HepG2 (cell line): ENCODE measurements around the gene RANBP17. TPM values are rescaled to one million over a fixed set of nuclear protein-coding genes. Genes with fewer than 3 reads are reported as not detected.

Experiments used
- ATAC-seq: fragments of 200-7000 bp; cut with Tn5 transposase; 3 replicates; pipeline ENCODE4 v1.9.1; 2020; ENCODE audit warnings: mild to moderate bottlenecking, moderate library complexity
- BruUV-seq: library from RNA; stranded (reverse); fragments of 400-500 nt; replicated peaks from 2 replicates; lab custom pipeline; 2021; lab: Mats Ljungman, UMichigan
- CTCF ChIA-PET: fragments of 300-600 bp; formaldehyde crosslinking; extraction: SDS; loops from one replicate; lab custom pipeline; 2021; ENCODE audit warnings: low total read pairs, inconsistent platforms, low intra/inter-chr PET ratio; lab: Yijun Ruan, JAX
- POLR2A ChIA-PET: fragments of 350-600 bp; sonication (Branson Sonifier 250); formaldehyde crosslinking; loops from one replicate; lab custom pipeline; 2020; ENCODE audit warnings: antibody characterized with exemption, inconsistent platforms; lab: Yijun Ruan, JAX
- DNase-seq: peaks from one replicate; pipeline ENCODE4 v3.0.0-alpha.2; 2015; ENCODE audit warnings: low spot score
- FAIRE-seq: peaks from 3 replicates; lab custom pipeline; 2011; peaks lifted over from hg19 to GRCh38; lab: Jason Lieb, UNC
- H2AFZ ChIP-seq: one replicate; pipeline ENCODE4 v1.6.1; 2011; ENCODE audit warnings: low read length, inconsistent platforms
- H3K27ac ChIP-seq: fragments of 300-600 bp; 3 replicates; pipeline ENCODE4 v1.8.0; 2011; ENCODE audit warnings: mixed run types, mild to moderate bottlenecking, mixed read lengths, low read length, inconsistent platforms; ENCODE audit not compliant: insufficient read depth; ENCODE audit errors: extremely low read length
- H3K27me3 ChIP-seq, 2 experiments: fragments of 200-600 bp in 1 of 2; 2 replicates in 1 of 2; 3 replicates in 1 of 2; pipeline versions ENCODE4 v1.6.0 to v1.8.0; 2011; ENCODE audit warnings: low read length in 2 of 2, mild to moderate bottlenecking in 2 of 2, moderate library complexity in 2 of 2, inconsistent platforms in 1 of 2; ENCODE audit not compliant: insufficient read depth in 2 of 2, control insufficient read depth in 1 of 2
- H3K36me3 ChIP-seq, 2 experiments: fragments of 200-600 bp in 1 of 2; replicated peaks in 1 of 2; 2 replicates in 1 of 2; 3 replicates in 1 of 2; pipeline versions ENCODE4 v1.5.1 to v1.8.0; 2011; ENCODE audit warnings: low read length in 2 of 2, inconsistent platforms in 1 of 2; ENCODE audit not compliant: insufficient read depth in 2 of 2, control insufficient read depth in 1 of 2
- H3K4me1 ChIP-seq: 2 replicates; pipeline ENCODE4 v1.5.1; 2012; ENCODE audit warnings: low read length, inconsistent platforms; ENCODE audit not compliant: insufficient read depth
- H3K4me2 ChIP-seq: 2 replicates; pipeline ENCODE4 v1.6.0; 2011; ENCODE audit warnings: low read depth, low read length, inconsistent platforms
- H3K4me3 ChIP-seq, 3 experiments: fragments of 200-600 bp in 1 of 3; sonication (generic), shearing (Covaris generic) in 1 of 3; replicated peaks in 1 of 3; 2 replicates each; pipeline ENCODE4 v1.5.1; 2011 to 2016; ENCODE audit warnings: low read length in 3 of 3, inconsistent platforms in 2 of 3, low read depth in 2 of 3, mild to moderate bottlenecking in 2 of 3, control low read depth in 1 of 3, mixed read lengths in 1 of 3; ENCODE audit not compliant: insufficient read depth in 1 of 3
- H3K79me2 ChIP-seq: one replicate; pipeline ENCODE4 v1.6.1; 2011; ENCODE audit warnings: low read length, inconsistent platforms; ENCODE audit not compliant: insufficient read depth
- H3K9ac ChIP-seq: 2 replicates; pipeline ENCODE4 v1.6.0; 2011; ENCODE audit warnings: mild to moderate bottlenecking, low read depth, low read length, inconsistent platforms; ENCODE audit not compliant: insufficient read depth
- H3K9me3 ChIP-seq: 2 replicates; pipeline ENCODE4 v1.5.1; 2012; ENCODE audit warnings: mild to moderate bottlenecking, low read length
- H4K20me1 ChIP-seq: 2 replicates; pipeline ENCODE4 v1.6.0; 2011; ENCODE audit warnings: inconsistent platforms, mild to moderate bottlenecking, low read length, moderate library complexity; ENCODE audit not compliant: insufficient read depth
- ARID4A ChIP-seq: sonication (generic); formaldehyde crosslinking; IDR thresholded peaks from 2 replicates; pipeline ENCODE4 v1.5.0; 2020; ENCODE audit warnings: mild to moderate bottlenecking, missing genetic modification reagents, borderline replicate concordance
- CAMTA2 ChIP-seq: sonication (generic); formaldehyde crosslinking; IDR thresholded peaks from 2 replicates; pipeline ENCODE4 v1.4.0; 2020; ENCODE audit warnings: mild to moderate bottlenecking, missing genetic modification reagents, borderline replicate concordance
- CREB1 ChIP-seq, 2 experiments: fragments of 450-650 bp in 1 of 2; IDR thresholded peaks; 2 replicates each; pipeline ENCODE4 v1.6.1; 2016 to 2017; ENCODE audit warnings: control low read depth in 1 of 2, mild to moderate bottlenecking in 1 of 2, missing compliant biosample characterization in 1 of 2, missing genetic modification characterization in 1 of 2
- CTCF ChIP-seq: sonication (generic); formaldehyde crosslinking; IDR thresholded peaks from 2 replicates; pipeline ENCODE4 v1.5.0; 2020; ENCODE audit warnings: mild to moderate bottlenecking, missing genetic modification reagents, moderate library complexity
- HNRNPL ChIP-seq: fragments of 200-400 bp; formaldehyde crosslinking; IDR thresholded peaks from 2 replicates; pipeline ENCODE4 v1.6.1; 2017; ENCODE audit warnings: mild to moderate bottlenecking, low read depth, low read length
- IRF1 ChIP-seq: sonication (generic); formaldehyde crosslinking; IDR thresholded peaks from 2 replicates; pipeline ENCODE4 v1.4.0; 2020; ENCODE audit warnings: low read depth, mild to moderate bottlenecking, missing genetic modification reagents
- MED8 ChIP-seq: sonication (generic); formaldehyde crosslinking; IDR thresholded peaks from 2 replicates; pipeline ENCODE4 v1.8.1; 2023; ENCODE audit warnings: mild to moderate bottlenecking, missing genetic modification reagents; ENCODE audit not compliant: insufficient replicate concordance
- PTBP1 ChIP-seq: fragments of 200-400 bp; formaldehyde crosslinking; IDR thresholded peaks from 2 replicates; pipeline ENCODE4 v1.6.1; 2018; ENCODE audit warnings: low read length, low read depth; ENCODE audit not compliant: poor library complexity, severe bottlenecking
- REL ChIP-seq: sonication (generic); formaldehyde crosslinking; conservative IDR thresholded peaks from 2 replicates; pipeline ENCODE4 v1.8.0; 2022; ENCODE audit warnings: mild to moderate bottlenecking, missing genetic modification reagents, moderate library complexity
- SALL2 ChIP-seq: sonication (generic); formaldehyde crosslinking; IDR thresholded peaks from 2 replicates; pipeline ENCODE4 v1.8.1; 2023; ENCODE audit warnings: mild to moderate bottlenecking, missing genetic modification reagents, inconsistent platforms
- SAP130 ChIP-seq: IDR thresholded peaks from 2 replicates; pipeline ENCODE4 v1.6.1; 2016; ENCODE audit warnings: low read depth
- SMAD9 ChIP-seq: sonication (generic); formaldehyde crosslinking; IDR thresholded peaks from 2 replicates; pipeline ENCODE4 v1.5.1; 2020; ENCODE audit warnings: mild to moderate bottlenecking, missing genetic modification reagents
- SMC3 ChIP-seq: IDR thresholded peaks from 2 replicates; pipeline ENCODE4 v1.6.1; 2011; ENCODE audit warnings: low read length, improper control_type of control experiment
- ZFY ChIP-seq: sonication (generic); formaldehyde crosslinking; IDR thresholded peaks from 2 replicates; pipeline ENCODE4 v1.4.0; 2020; ENCODE audit warnings: missing genetic modification reagents
- ZKSCAN5 ChIP-seq: sonication (generic); formaldehyde crosslinking; IDR thresholded peaks from 2 replicates; pipeline ENCODE4 v1.5.1; 2020; ENCODE audit warnings: mild to moderate bottlenecking, missing genetic modification reagents
- ZMAT3 ChIP-seq: sonication (generic); formaldehyde crosslinking; conservative IDR thresholded peaks from 2 replicates; pipeline ENCODE4 v1.7.0; 2021; ENCODE audit warnings: missing genetic modification reagents
- WGBS: methylation state at CpG from one replicate; pipeline ENCODE4 v1.1.6; 2017; ENCODE audit warnings: low lambda C conversion rate; 5-methylcytosine and 5-hydroxymethylcytosine counted together
- in situ Hi-C: cut with HindIII; loops from 2 replicates; pipeline ENCODE4 v1.10.0; 2017; ENCODE audit warnings: low pct_unique_long_range_greater_than_20kb; ENCODE audit not compliant: extremely low pct_ligation_motif_present
- intact Hi-C: fragments of 100-400 bp; cut with micrococcal nuclease; formaldehyde crosslinking; loops from one replicate; pipeline ENCODE4 v1.10.0; 2022; ENCODE audit not compliant: unreplicated experiment
- polyA plus RNA-seq, 8 experiments: library from polyadenylated mRNA; depleted of rRNA in 3 of 8; stranded (reverse) in 7 of 8; unstranded in 1 of 8; fragments of >200 nt; fragmentation: Illumina TruSeq in 4 of 8; extraction: Trizol in 4 of 8; gene quantifications; 2 replicates each; pipeline versions ENCODE4 v1.2.1 to v1.2.3, GENCODE V29; 2011 to 2016; ENCODE audit warnings: low read depth in 4 of 8, missing spikeins in 1 of 8, mixed read lengths in 1 of 8; ENCODE audit not compliant: insufficient read depth in 1 of 8
- total RNA-seq, 5 experiments: library from RNA; depleted of rRNA; stranded (reverse); fragments of >200 nt; fragmentation: Illumina TruSeq; extraction: Trizol; gene quantifications; 2 replicates each; pipeline ENCODE4 v1.2.3, GENCODE V29; 2016; ENCODE audit warnings: low read depth in 1 of 5

Gene RANBP17
- total and polyA plus RNA-seq, 2 of the 13 experiments (the other 11 are each of a cell fraction or from before 2014, with no cell fraction given) = not detected

GRCh38 chr5:171116719-171117118 lies 254.9 kb downstream of the RANBP17 start (continued):
- TF ChIP-seq IRF1 (no peak), PTBP1 (no peak), ZMAT3 (no peak), ZKSCAN5 (CRISPR knock-in tag) (no peak), CTCF (CRISPR knock-in tag) (no peak), ZFY (CRISPR knock-in tag) (no peak)
- TF ChIP-seq, all 625 proteins: peak for 0

GRCh38 chr5:171120986-171121622 lies 259.3 kb downstream of the RANBP17 start:
- 10% methylated on average over 6 of the region's 15 CpGs for whole genome bisulfite sequencing
- Histone ChIP-seq H3K9ac (no peak overlapping the region), H3K4me3 (no peak overlapping the region), H4K20me1 (no peaks in the 10 kb centered on the region), H3K27me3 (no peaks in the 10 kb centered on the region; a peak in 1 of 5 replicates), H3K79me2 (no peaks in the 10 kb centered on the region), H2AFZ (no peak overlapping the region), H3K4me1 (no peaks in the 10 kb centered on the region), H3K36me3 (no peaks in the 10 kb centered on the region), H3K4me2 (no peak overlapping the region), H3K9me3 (no peaks in the 10 kb centered on the region), H3K27ac (no peak overlapping the region)
- POLR2A ChIA-PET = no interaction called here
- intact Hi-C loops (no loop called here), in situ Hi-C loops (no loop called here)
- DNase-seq (no peak), FAIRE-seq (no peak), ATAC-seq (no peak)
- CTCF ChIA-PET = no interaction called here
- BruUV-seq = no TSS peak
- TF ChIP-seq SAP130 (CRISPR knock-in tag) = no peak
- no peak for TF ChIP-seq ARID4A (CRISPR knock-in tag)
- no peak for TF ChIP-seq CREB1 (IDR thresholded peaks at IDR 0.05)
- no peak for TF ChIP-seq CREB1 (CRISPR knock-in tag; IDR thresholded peaks at IDR 0.05)
- no peak for TF ChIP-seq SMC3
- TF ChIP-seq REL = no peak
- no peak for TF ChIP-seq CAMTA2 (CRISPR knock-in tag)
- no peak for TF ChIP-seq MED8 (CRISPR knock-in tag)
- TF ChIP-seq HNRNPL = no peak
- TF ChIP-seq SALL2 (CRISPR knock-in tag) = no peak
- TF ChIP-seq SMAD9 = no peak
